ENCODE results near the gene SERPINA10.
"Not testable (repeated sequence)": the region's sequence is repeated elsewhere in the genome, so short reads cannot be mapped to it uniquely, and the experiment has no call there.

SERPINA10 gene

GRCh38 chr14:94306047-94306978 is 13.2 kb upstream of the SERPINA10 start:
- DNase-seq (ENCODE audit: insufficient read length, low spot score) (no peak), FAIRE-seq (no peak)
- TF ChIP-seq, protein P1, sequence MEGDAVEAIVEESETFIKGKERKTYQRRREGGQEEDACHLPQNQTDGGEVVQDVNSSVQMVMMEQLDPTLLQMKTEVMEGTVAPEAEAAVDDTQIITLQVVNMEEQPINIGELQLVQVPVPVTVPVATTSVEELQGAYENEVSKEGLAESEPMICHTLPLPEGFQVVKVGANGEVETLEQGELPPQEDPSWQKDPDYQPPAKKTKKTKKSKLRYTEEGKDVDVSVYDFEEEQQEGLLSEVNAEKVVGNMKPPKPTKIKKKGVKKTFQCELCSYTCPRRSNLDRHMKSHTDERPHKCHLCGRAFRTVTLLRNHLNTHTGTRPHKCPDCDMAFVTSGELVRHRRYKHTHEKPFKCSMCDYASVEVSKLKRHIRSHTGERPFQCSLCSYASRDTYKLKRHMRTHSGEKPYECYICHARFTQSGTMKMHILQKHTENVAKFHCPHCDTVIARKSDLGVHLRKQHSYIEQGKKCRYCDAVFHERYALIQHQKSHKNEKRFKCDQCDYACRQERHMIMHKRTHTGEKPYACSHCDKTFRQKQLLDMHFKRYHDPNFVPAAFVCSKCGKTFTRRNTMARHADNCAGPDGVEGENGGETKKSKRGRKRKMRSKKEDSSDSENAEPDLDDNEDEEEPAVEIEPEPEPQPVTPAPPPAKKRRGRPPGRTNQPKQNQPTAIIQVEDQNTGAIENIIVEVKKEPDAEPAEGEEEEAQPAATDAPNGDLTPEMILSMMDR (IDR thresholded peaks at IDR 0.05; ENCODE audit: insufficient read depth, missing control alignments) = no peak

GRCh38 chr14:94305620-94306019 is 12.6 kb upstream of the SERPINA10 start:
- FAIRE-seq = no peak
- TF ChIP-seq, protein P1 (IDR thresholded peaks at IDR 0.05; ENCODE audit: insufficient read depth, missing control alignments) = no peak
- no peak for DNase-seq (ENCODE audit: insufficient read length, low spot score)

DNA sequence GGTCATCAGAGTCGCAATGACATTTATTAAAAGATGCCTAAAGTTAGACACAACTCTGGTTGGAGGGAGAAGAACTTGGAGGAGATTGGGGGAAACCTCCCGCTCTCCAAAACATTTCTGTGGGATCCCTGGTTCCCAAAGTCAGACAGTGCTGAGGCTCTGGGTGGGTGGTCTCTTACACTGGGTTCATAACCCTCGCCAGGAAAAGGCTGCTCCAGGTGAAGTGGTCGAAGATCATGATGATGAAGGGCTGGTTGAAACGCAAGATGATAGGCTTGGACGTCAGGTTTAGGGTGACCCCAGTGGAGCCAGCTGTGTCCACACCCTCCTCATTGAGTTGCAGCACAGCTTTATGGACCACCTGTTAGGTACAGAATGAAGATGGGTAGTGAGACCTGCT is 11.2 kb upstream of the SERPINA10 start:
- no peak for FAIRE-seq
- DNase-seq (ENCODE audit: insufficient read length, low spot score) = no peak
- TF ChIP-seq, protein P1 (IDR thresholded peaks at IDR 0.05; ENCODE audit: insufficient read depth, missing control alignments) = no peak

- TF ChIP-seq, protein P1 (IDR thresholded peaks at IDR 0.05; ENCODE audit: insufficient read depth, missing control alignments) = no peak
- no peak for FAIRE-seq
- DNase-seq (ENCODE audit: insufficient read length, low spot score) = no peak
Observed at GRCh38 chr14:94303111-94303510, 10.0 kb upstream of the SERPINA10 start.

GRCh38 chr14:94298130-94298529 is 5.1 kb upstream of the SERPINA10 start:
- no peak for FAIRE-seq
- DNase-seq (ENCODE audit: insufficient read length, low spot score) = no peak
- TF ChIP-seq, protein P1 (IDR thresholded peaks at IDR 0.05; ENCODE audit: insufficient read depth, missing control alignments) = no peak

- FAIRE-seq = not testable (repeated sequence)
Observed at GRCh38 chr14:94296181-94296545, 3.1 kb upstream of the SERPINA10 start.

DNA sequence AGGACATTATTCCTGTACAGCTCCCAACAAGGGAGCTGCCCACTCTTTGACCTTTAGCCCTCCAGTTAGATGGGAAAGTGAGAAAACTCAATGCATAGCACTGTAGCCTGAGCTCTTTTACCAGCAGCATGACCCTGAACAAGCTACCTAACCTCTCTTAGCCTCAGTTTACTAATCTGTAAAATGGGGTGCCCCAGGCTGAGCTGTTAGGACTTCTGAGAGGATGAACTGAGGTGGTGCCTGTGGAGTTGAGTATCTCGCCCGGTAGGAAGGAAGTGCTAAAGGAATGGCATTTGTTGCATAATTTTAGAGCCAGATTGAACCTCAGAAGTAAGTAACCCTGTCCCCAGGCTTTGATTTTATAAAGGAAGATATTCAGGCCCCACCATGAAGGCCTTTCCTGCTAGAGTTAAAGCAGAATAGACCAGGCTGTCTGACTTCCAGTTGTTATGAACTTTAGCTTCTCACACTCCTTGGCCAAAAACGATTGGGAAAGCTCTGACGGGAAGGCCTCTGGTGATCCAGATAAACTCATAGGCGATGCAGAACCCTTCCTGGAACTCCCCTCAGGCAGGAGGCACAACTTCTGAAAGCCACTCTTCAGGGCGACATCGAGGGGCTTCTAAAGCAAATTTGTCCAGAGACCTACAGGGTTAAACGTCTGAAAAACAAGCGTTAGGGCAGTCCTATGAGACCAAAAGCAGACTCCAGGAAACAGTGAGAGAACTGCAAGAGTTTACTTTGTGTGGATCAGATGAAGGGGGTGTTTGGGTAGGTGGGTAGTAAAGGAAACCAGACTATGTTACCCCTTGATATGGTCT is 2.5 kb upstream of the SERPINA10 start:
- TF ChIP-seq, protein P1 (IDR thresholded peaks at IDR 0.05; ENCODE audit: insufficient read depth, missing control alignments) = no peak
- DNase-seq (ENCODE audit: insufficient read length, low spot score) (no peak), FAIRE-seq (no peak)

More at GRCh38 chr14:94296181-94296545, 3.1 kb upstream of the SERPINA10 start:
- DNase-seq (ENCODE audit: insufficient read length, low spot score) = not testable (repeated sequence)
